OCI-LY7 (cell line): ENCODE data around the gene STKLD1. TPM values are rescaled to one million over a fixed set of nuclear protein-coding genes. Genes with fewer than 3 reads are reported as not detected.

ENCODE experiments used
- BruUV-seq: library from RNA; stranded (reverse); fragments of 400-500 nt; replicated peaks from 2 replicates; lab custom pipeline; 2021; lab: Mats Ljungman, UMichigan
- CTCF ChIA-PET: fragments of 300-600 bp; sonication (Branson Sonifier 250); formaldehyde crosslinking; loops from one replicate; lab custom pipeline; 2022; ENCODE audit warnings: antibody characterized with exemption; ENCODE audit not compliant: unreplicated experiment; lab: Charles Lee
- POLR2A ChIA-PET: fragments of 300-600 bp; sonication (Branson Sonifier 250); formaldehyde crosslinking; loops from one replicate; lab custom pipeline; 2022; ENCODE audit warnings: antibody characterized with exemption; lab: Charles Lee
- DNase-seq: peaks from one replicate; pipeline ENCODE4 v3.0.0-alpha.2; 2015; ENCODE audit warnings: low spot score
- H2AFZ ChIP-seq: fragments of 200-600 bp; sonication (generic), shearing (Covaris generic); 2 replicates; pipeline ENCODE4 v1.6.1; 2014; ENCODE audit warnings: mild to moderate bottlenecking, antibody characterized with exemption, low read length, moderate library complexity
- H3K27ac ChIP-seq: fragments of 200-600 bp; sonication (generic); 2 replicates; pipeline ENCODE4 v1.5.1; 2014; ENCODE audit warnings: mixed run types, low read depth, mild to moderate bottlenecking, moderate library complexity, low read length, inconsistent platforms; ENCODE audit not compliant: poor library complexity, severe bottlenecking
- H3K36me3 ChIP-seq: fragments of 200-600 bp; sonication (generic); 2 replicates; pipeline ENCODE4 v1.6.1; 2014; ENCODE audit warnings: mild to moderate bottlenecking, antibody characterized with exemption, low read length, moderate library complexity, mixed read lengths; ENCODE audit not compliant: insufficient read depth
- H3K4me1 ChIP-seq: fragments of 200-600 bp; sonication (generic); 2 replicates; pipeline ENCODE4 v1.5.1; 2014; ENCODE audit warnings: mild to moderate bottlenecking, low read length; ENCODE audit not compliant: insufficient read depth, poor library complexity, severe bottlenecking
- H3K4me2 ChIP-seq: fragments of 200-600 bp; sonication (generic); 2 replicates; pipeline ENCODE4 v1.6.1; 2014; ENCODE audit warnings: mild to moderate bottlenecking, low read length
- H3K4me3 ChIP-seq: fragments of 200-600 bp; sonication (generic); 2 replicates; pipeline ENCODE4 v1.5.1; 2014; ENCODE audit warnings: mild to moderate bottlenecking, low read depth, low read length; ENCODE audit not compliant: poor library complexity, severe bottlenecking
- H3K79me2 ChIP-seq: fragments of 200-600 bp; sonication (generic); 2 replicates; pipeline ENCODE4 v1.6.1; 2016; ENCODE audit warnings: low read depth, mild to moderate bottlenecking, low read length, moderate library complexity, mixed read lengths; ENCODE audit not compliant: insufficient read depth
- H3K9me2 ChIP-seq: fragments of 200-600 bp; sonication (generic); 2 replicates; pipeline ENCODE4 v1.6.1; 2016; ENCODE audit warnings: mild to moderate bottlenecking, low read length, mixed read lengths; ENCODE audit not compliant: insufficient read depth
- H3K9me3 ChIP-seq: fragments of 200-600 bp; sonication (generic); 2 replicates; pipeline ENCODE4 v1.6.1; 2014; ENCODE audit warnings: mild to moderate bottlenecking, mixed run types, low read length, mixed read lengths
- H4K20me1 ChIP-seq: fragments of 200-600 bp; sonication (generic); 2 replicates; pipeline ENCODE4 v1.6.1; 2014; ENCODE audit warnings: mild to moderate bottlenecking, antibody characterized with exemption, low read length, moderate library complexity, mixed read lengths; ENCODE audit not compliant: insufficient read depth
- EZH2phosphoT487 ChIP-seq: fragments of 200-600 bp; sonication (generic); IDR thresholded peaks from 2 replicates; pipeline ENCODE4 v1.6.1; 2018; ENCODE audit warnings: low read depth, borderline replicate concordance, mild to moderate bottlenecking, mixed run types, antibody characterized with exemption, low read length, moderate library complexity, mixed read lengths
- intact Hi-C: fragments of 100-400 bp; cut with micrococcal nuclease; formaldehyde crosslinking; loops from one replicate; pipeline ENCODE4 v1.10.0; 2022; ENCODE audit not compliant: unreplicated experiment
- total RNA-seq, 2 experiments: library from RNA; depleted of rRNA in 1 of 2; stranded (reverse); fragments of >200 nt in 1 of 2; shearing (Covaris generic) in 1 of 2; gene quantifications; 2 replicates each; pipeline ENCODE4 v1.2.3, GENCODE V29; 2014 to 2022
- TF ChIP-seq, protein P1 (sequence below): fragments of 200-600 bp; sonication (generic); conservative IDR thresholded peaks from 2 replicates; pipeline ENCODE4 v1.5.1; 2014; ENCODE audit warnings: mild to moderate bottlenecking, antibody characterized with exemption, low read length, moderate library complexity, mixed read lengths

STKLD1 gene
- total RNA-seq, 2 experiments from 2014 or later: 1.4 to 1.7 TPM

DNA sequence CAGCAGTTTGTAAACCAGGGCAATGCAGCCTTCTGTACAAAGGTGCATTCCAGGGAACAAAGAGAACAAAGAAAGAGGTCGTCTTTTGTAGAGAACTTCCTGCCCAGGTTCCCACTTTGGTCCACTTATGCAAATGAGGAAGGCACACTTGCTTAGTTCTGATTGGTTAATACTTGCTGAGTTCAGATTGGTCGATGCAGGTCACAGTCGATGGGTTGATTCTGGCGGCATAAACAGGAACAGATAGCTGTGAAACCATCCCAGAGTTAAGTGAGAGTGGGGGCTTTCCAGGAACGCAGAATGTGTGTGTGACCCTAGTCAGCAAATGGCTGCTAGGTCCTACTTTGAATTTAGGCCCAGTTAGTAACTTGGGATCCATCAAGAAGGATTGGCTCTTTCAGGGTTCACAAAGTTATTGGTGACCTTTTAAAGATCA is 44.2 kb downstream of the STKLD1 start:
- no peak for TF ChIP-seq EZH2phosphoT487
- TF ChIP-seq, protein P1, sequence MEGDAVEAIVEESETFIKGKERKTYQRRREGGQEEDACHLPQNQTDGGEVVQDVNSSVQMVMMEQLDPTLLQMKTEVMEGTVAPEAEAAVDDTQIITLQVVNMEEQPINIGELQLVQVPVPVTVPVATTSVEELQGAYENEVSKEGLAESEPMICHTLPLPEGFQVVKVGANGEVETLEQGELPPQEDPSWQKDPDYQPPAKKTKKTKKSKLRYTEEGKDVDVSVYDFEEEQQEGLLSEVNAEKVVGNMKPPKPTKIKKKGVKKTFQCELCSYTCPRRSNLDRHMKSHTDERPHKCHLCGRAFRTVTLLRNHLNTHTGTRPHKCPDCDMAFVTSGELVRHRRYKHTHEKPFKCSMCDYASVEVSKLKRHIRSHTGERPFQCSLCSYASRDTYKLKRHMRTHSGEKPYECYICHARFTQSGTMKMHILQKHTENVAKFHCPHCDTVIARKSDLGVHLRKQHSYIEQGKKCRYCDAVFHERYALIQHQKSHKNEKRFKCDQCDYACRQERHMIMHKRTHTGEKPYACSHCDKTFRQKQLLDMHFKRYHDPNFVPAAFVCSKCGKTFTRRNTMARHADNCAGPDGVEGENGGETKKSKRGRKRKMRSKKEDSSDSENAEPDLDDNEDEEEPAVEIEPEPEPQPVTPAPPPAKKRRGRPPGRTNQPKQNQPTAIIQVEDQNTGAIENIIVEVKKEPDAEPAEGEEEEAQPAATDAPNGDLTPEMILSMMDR: no peak
- ChIA-PET POLR2A (no interaction called here), CTCF (no interaction called here)
- intact Hi-C loops: no loop called here
- Histone ChIP-seq H4K20me1 (0 out of 2 replicates have a peak, but pooled peaks cover 5% of the 10 kb centered on the region), H3K27ac (peak overlapping the region; percentile 62), H3K9me2 (no peaks in the 10 kb centered on the region), H3K36me3 (peaks cover 14% of the 10 kb centered on the region; the same call in 1 of the 2 replicates), H3K79me2 (peaks cover 28% of the 10 kb centered on the region), H3K4me3 (peak overlapping the region; percentile 47), H3K4me2 (peak overlapping the region; percentile 73), H3K4me1 (peaks cover 47% of the 10 kb centered on the region), H3K9me3 (no peaks in the 10 kb centered on the region), H2AFZ (peak overlapping the region; percentile 40; the same call in 1 of the 2 replicates)
- BruUV-seq: no TSS peak
- DNase-seq: peak; percentile 90

DNA sequence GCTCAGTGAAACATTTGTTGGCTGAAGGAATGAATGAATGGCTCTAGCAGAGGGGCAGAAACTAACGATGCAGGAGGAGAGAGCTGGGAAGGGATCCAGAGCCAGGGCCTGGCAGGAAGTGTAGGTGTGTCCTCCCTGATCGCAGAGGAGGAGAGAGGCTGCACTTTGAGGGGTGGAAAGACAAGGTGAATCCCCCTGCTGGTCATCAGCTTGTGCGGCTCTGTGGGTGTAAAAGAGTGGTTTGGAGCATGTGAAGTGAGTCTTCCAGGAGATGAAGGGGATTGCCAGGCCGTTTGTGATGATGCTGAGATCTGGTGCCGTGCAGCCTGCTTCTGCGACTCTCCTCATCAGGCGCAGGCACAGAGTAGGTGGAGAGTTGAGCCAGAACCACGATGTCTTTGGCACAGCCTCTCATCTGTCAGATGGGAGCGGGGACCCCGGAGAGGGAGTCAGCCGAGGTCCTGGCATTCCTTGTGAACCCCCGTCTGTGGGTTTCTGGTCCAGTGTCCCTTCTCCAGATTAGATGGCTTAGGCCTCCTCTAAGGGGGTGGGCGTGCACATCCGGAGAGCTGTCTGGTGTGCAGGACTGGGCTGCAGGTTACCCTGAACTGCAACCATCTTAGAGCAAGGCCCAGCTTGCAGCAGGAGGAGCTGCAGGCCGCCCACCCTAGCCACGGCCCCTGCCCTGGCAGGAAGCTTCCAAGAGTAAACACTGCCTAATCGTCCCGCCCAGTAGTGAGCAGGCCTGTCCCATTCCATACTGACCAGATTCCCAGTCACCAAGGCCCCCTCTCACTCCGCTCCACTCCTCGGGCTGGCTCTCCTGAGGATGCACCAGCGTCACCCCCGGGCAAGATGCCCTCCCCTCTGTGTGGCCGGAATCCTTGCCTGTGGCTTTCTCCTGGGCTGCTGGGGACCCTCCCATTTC is 45.7 kb downstream of the STKLD1 start, which contains the start of gene ADAMTS13:
Gene ADAMTS13 (plus strand): TSS at position 753 of the 928 bp plus-strand sequence. CDS start 77 bp downstream, at position 830.
- intact Hi-C loops: no loop called here
- CTCF ChIA-PET: no interaction called here
- no peaks in the 10 kb centered on the region for H3K9me3 ChIP-seq
- no TSS peak for BruUV-seq
- TF ChIP-seq, protein P1: peak; percentile 67
- no peak for TF ChIP-seq EZH2phosphoT487
- DNase-seq: peak; percentile 59
- H3K4me3 ChIP-seq: no peak within 1 kb of the TSS
- peaks cover 13% of the 10 kb centered on the region for H3K79me2 ChIP-seq
- no peaks in the 10 kb centered on the region for H3K36me3 ChIP-seq
- H3K27ac ChIP-seq: peak within 1 kb of the TSS; percentile 62
- no peaks in the 10 kb centered on the region for H4K20me1 ChIP-seq
- POLR2A ChIA-PET: no interaction called here
- no peak within 1 kb of the TSS; the same call in 1 of the 2 replicates for H3K4me2 ChIP-seq
- H2AFZ ChIP-seq: peak within 1 kb of the TSS; percentile 52
- H3K9me2 ChIP-seq: no peaks in the 10 kb centered on the region
- peaks cover 33% of the 10 kb centered on the region for H3K4me1 ChIP-seq
